Activated naive CD4-positive, alpha-beta T cell treated with anti-CD3 and anti-CD28 coated beads, Interleukin-2, amount 50 U/mL, for 72 hours (primary cell): Measurements from ENCODE around the gene HES6. TPM values are rescaled to one million over a fixed set of nuclear protein-coding genes. Genes with fewer than 3 reads are reported as not detected.
A peak's percentile ranks its signal among the peaks of the same experiment; 100 is the strongest.

Experiments
- ATAC-seq, 2 donors: fragments of 150-1000 bp; cut with Tn5 transposase; 2 replicates each; pipeline ENCODE4 v1.10.0; 2021; ENCODE audit warnings: mild to moderate bottlenecking in 2 of 2, moderate library complexity in 2 of 2
- DNase-seq, 2 donors: peaks; one replicate each; pipeline ENCODE4 v3.0.0; 2021 to 2022; ENCODE audit warnings: low spot score in 2 of 2
- H3K27ac Mint-ChIP-seq, 2 donors: one replicate each; pipeline ENCODE4 v1.8.0; 2022; ENCODE audit warnings: mild to moderate bottlenecking in 2 of 2, mixed read lengths in 2 of 2
- H3K36me3 Mint-ChIP-seq, 2 donors: one replicate each; pipeline ENCODE4 v1.8.0; 2022; ENCODE audit warnings: mixed read lengths in 2 of 2
- H3K9me3 Mint-ChIP-seq, 2 donors: one replicate each; pipeline ENCODE4 v1.8.0; 2022; ENCODE audit warnings: mixed read lengths in 2 of 2
- total RNA-seq, 2 donors: library from RNA; stranded (reverse); gene quantifications; one replicate each; pipeline ENCODE4 v1.2.3, GENCODE V29; 2022

The HES6 gene
- total RNA-seq, 2 donors from 2014 or later: 4.7 to 5.1 TPM

GRCh38 chr2:238202326-238203093, 37.3 kb downstream of the HES6 start:
- Mint-ChIP-seq H3K36me3 (peaks cover 0 to 7% of the 10 kb centered on the region in 2 donors), H3K27ac (peak overlapping the region; percentile 81 to 97), H3K9me3 (no peaks in the 10 kb centered on the region)
- ATAC-seq: no peak
- DNase-seq: no peak

- no peak for ATAC-seq
- H3K9me3 Mint-ChIP-seq: no peaks in the 10 kb centered on the region
- no peak overlapping the region for H3K27ac Mint-ChIP-seq
- DNase-seq: no peak
- peaks cover 12 to 22% of the 10 kb centered on the region in 2 donors for H3K36me3 Mint-ChIP-seq
Measured at GRCh38 chr2:238190445-238190844, 49.4 kb downstream of the HES6 start.

Other genes with a start within 250 kb of the HES6 start
- 10 to 100 TPM; 58.0 to 75.2 TPM for gene SCLY, start 179.0 kb downstream of the HES6 start, total RNA-seq
- under 1 TPM; 0.18 to 0.43 TPM for gene ESPNL, start 139.7 kb downstream of the HES6 start, total RNA-seq
- gene KLHL30, start 101.4 kb downstream of the HES6 start, total RNA-seq: not detected
- gene ERFE, start 81.1 kb downstream of the HES6 start, total RNA-seq: under 1 TPM in 1 of 2 donors, not detected in 1; 0.60 TPM
- 10 to 100 TPM; 40.7 to 64.8 TPM for gene ILKAP, start 36.3 kb downstream of the HES6 start, total RNA-seq
- 10 to 100 TPM; 11.5 to 15.0 TPM for gene PER2, start 48.6 kb upstream of the HES6 start, total RNA-seq
- 10 to 100 TPM in 1 of 2 donors, 1 to 10 TPM in 1; 1.0 to 11.7 TPM for gene TRAF3IP1, start 80.5 kb upstream of the HES6 start, total RNA-seq
- gene ASB1, start 186.9 kb upstream of the HES6 start, total RNA-seq: 10 to 100 TPM; 33.9 to 42.0 TPM